H1 (cell line): ENCODE data around the gene IL17RD. TPM values are rescaled to one million over a fixed set of nuclear protein-coding genes. Genes with fewer than 3 reads are reported as not detected.

Experiments
- CTCF ChIA-PET: fragments of 300-600 bp; sonication (Branson Sonifier 250); formaldehyde crosslinking; loops from one replicate; lab custom pipeline; 2021; ENCODE audit not compliant: partially characterized antibody; lab: Charles Lee
- POLR2A ChIA-PET: fragments of 300-600 bp; sonication (Branson Sonifier 250); formaldehyde crosslinking; loops from one replicate; lab custom pipeline; 2021; ENCODE audit warnings: inconsistent platforms; ENCODE audit not compliant: partially characterized antibody; lab: Charles Lee
- DNase-seq, 2 experiments: peaks; one replicate each; pipeline versions ENCODE4 v3.0.0 to v3.0.0-alpha.2; 2010 to 2022; ENCODE audit warnings: low spot score in 2 of 2, low read depth in 1 of 2, mixed read lengths in 1 of 2
- FAIRE-seq: peaks from 2 replicates; lab custom pipeline; 2011; peaks lifted over from hg19 to GRCh38; lab: Jason Lieb, UNC
- H2AFZ ChIP-seq: 2 replicates; pipeline ENCODE4 v1.8.1; 2012; ENCODE audit warnings: low read length, inconsistent platforms
- H2AK5ac ChIP-seq: 2 replicates; pipeline ENCODE4 v1.6.1; 2013; ENCODE audit warnings: low read depth, low read length
- H2BK120ac ChIP-seq: replicated peaks from 2 replicates; pipeline ENCODE3; 2013; ENCODE audit warnings: low read depth, low read length, inconsistent platforms
- H2BK12ac ChIP-seq: 2 replicates; pipeline ENCODE4 v1.6.1; 2013; ENCODE audit warnings: low read depth, low read length
- H2BK15ac ChIP-seq: 2 replicates; pipeline ENCODE4 v1.6.1; 2013; ENCODE audit warnings: low read length
- H2BK20ac ChIP-seq: 2 replicates; pipeline ENCODE4 v1.6.1; 2013; ENCODE audit warnings: low read length
- H2BK5ac ChIP-seq: 2 replicates; pipeline ENCODE4 v1.6.1; 2013; ENCODE audit warnings: low read depth, low read length
- H3K14ac ChIP-seq: 2 replicates; pipeline ENCODE4 v1.6.1; 2013; ENCODE audit warnings: inconsistent platforms; ENCODE audit not compliant: insufficient read length
- H3K18ac ChIP-seq: 2 replicates; pipeline ENCODE4 v1.6.1; 2013; ENCODE audit warnings: low read length; ENCODE audit errors: extremely low read depth
- H3K23ac ChIP-seq: 2 replicates; pipeline ENCODE4 v1.6.1; 2013; ENCODE audit warnings: inconsistent platforms; ENCODE audit not compliant: insufficient read length
- H3K23me2 ChIP-seq: 2 replicates; pipeline ENCODE4 v1.6.1; 2013; ENCODE audit warnings: low read depth, low read length
- H3K27ac ChIP-seq: 2 replicates; pipeline ENCODE4 v1.6.1; 2011; ENCODE audit warnings: low read depth, low read length, inconsistent platforms
- H3K27me3 ChIP-seq, 4 experiments: replicated peaks in 1 of 4; 1 replicate in 1 of 4; 2 replicates in 3 of 4; pipeline versions ENCODE4 v1.6.1 to v1.8.1; 2011 to 2013; ENCODE audit warnings: low read length in 3 of 4, mild to moderate bottlenecking in 3 of 4, inconsistent platforms in 2 of 4, mixed read lengths in 2 of 4, moderate library complexity in 1 of 4; ENCODE audit not compliant: control insufficient read depth in 3 of 4, insufficient read depth in 3 of 4; ENCODE audit errors: extremely low read depth in 1 of 4
- H3K36me3 ChIP-seq, 4 experiments: 2 replicates each; pipeline versions ENCODE4 v1.6.1 to v1.8.1; 2011 to 2013; ENCODE audit warnings: mild to moderate bottlenecking in 4 of 4, low read length in 3 of 4, moderate library complexity in 2 of 4, control low read depth in 1 of 4, inconsistent platforms in 1 of 4; ENCODE audit not compliant: insufficient read depth in 4 of 4, control insufficient read depth in 2 of 4
- H3K4ac ChIP-seq: replicated peaks from 2 replicates; pipeline ENCODE3; 2013; ENCODE audit warnings: low read length, low read depth, mixed read lengths, inconsistent platforms; ENCODE audit not compliant: insufficient read length
- H3K4me1 ChIP-seq, 4 experiments: replicated peaks in 1 of 4; 1 replicate in 1 of 4; 2 replicates in 3 of 4; pipeline versions ENCODE4 v1.6.1 to v1.8.1; 2011 to 2013; ENCODE audit warnings: low read length in 3 of 4, inconsistent platforms in 2 of 4, mixed read lengths in 1 of 4; ENCODE audit not compliant: insufficient read depth in 4 of 4, control insufficient read depth in 3 of 4
- H3K4me2 ChIP-seq, 2 experiments: 2 replicates each; pipeline versions ENCODE4 v1.6.1 to v1.8.1; 2011 to 2013; ENCODE audit warnings: low read depth in 2 of 2, low read length in 2 of 2, control low read depth in 1 of 2, inconsistent platforms in 1 of 2, mild to moderate bottlenecking in 1 of 2; ENCODE audit not compliant: insufficient read depth in 1 of 2
- H3K4me3 ChIP-seq, 4 experiments: fragments of 200-600, 300-600 bp in 1 of 4; sonication (generic), shearing (Covaris generic), sonication (Bioruptor Twin) in 1 of 4; 2 replicates each; pipeline versions ENCODE4 v1.5.1 to v1.8.1; 2011 to 2016; ENCODE audit warnings: low read length in 4 of 4, low read depth in 3 of 4, control low read depth in 2 of 4, inconsistent platforms in 2 of 4, mild to moderate bottlenecking in 2 of 4, mixed read lengths in 1 of 4, moderate library complexity in 1 of 4; ENCODE audit not compliant: insufficient read depth in 2 of 4; ENCODE audit errors: extremely low read depth in 1 of 4
- H3K56ac ChIP-seq: replicated peaks from 2 replicates; pipeline ENCODE3; 2013; ENCODE audit warnings: low read depth, mild to moderate bottlenecking, mixed read lengths, low read length, inconsistent platforms; ENCODE audit not compliant: insufficient read length
- H3K79me1 ChIP-seq: 2 replicates; pipeline ENCODE4 v1.6.1; 2013; ENCODE audit warnings: low read depth, low read length, control low read depth
- H3K79me2 ChIP-seq, 2 experiments: 2 replicates each; pipeline versions ENCODE4 v1.6.1 to v1.8.1; 2012 to 2013; ENCODE audit warnings: low read length in 2 of 2, mild to moderate bottlenecking in 2 of 2, inconsistent platforms in 1 of 2; ENCODE audit not compliant: insufficient read depth in 2 of 2, control insufficient read depth in 1 of 2
- H3K9ac ChIP-seq, 4 experiments: replicated peaks in 1 of 4; 1 replicate in 1 of 4; 2 replicates in 3 of 4; pipeline versions ENCODE4 v1.6.1 to v1.8.1; 2011 to 2013; ENCODE audit warnings: low read depth in 3 of 4, low read length in 3 of 4, control low read depth in 2 of 4, mild to moderate bottlenecking in 2 of 4, moderate library complexity in 2 of 4, inconsistent platforms in 1 of 4; ENCODE audit errors: extremely low read depth in 1 of 4
- H3K9me3 ChIP-seq, 2 experiments: 2 replicates each; pipeline versions ENCODE4 v1.6.1 to v1.8.1; 2012 to 2013; ENCODE audit warnings: mild to moderate bottlenecking in 2 of 2, moderate library complexity in 2 of 2, control low read depth in 1 of 2, inconsistent platforms in 1 of 2, low read depth in 1 of 2, low read length in 1 of 2, mixed read lengths in 1 of 2; ENCODE audit not compliant: insufficient read depth in 2 of 2
- H4K20me1 ChIP-seq, 2 experiments: replicated peaks in 1 of 2; 2 replicates each; pipeline versions ENCODE3 to v1.8.1; 2011 to 2013; ENCODE audit warnings: inconsistent platforms in 2 of 2, low read length in 2 of 2, mild to moderate bottlenecking in 1 of 2; ENCODE audit not compliant: insufficient read depth in 2 of 2, control insufficient read depth in 1 of 2
- H4K5ac ChIP-seq: 2 replicates; pipeline ENCODE4 v1.6.1; 2013; ENCODE audit warnings: low read length, low read depth, mixed read lengths, inconsistent platforms; ENCODE audit not compliant: insufficient read length
- H4K8ac ChIP-seq: 2 replicates; pipeline ENCODE4 v1.8.0; 2013; ENCODE audit warnings: mild to moderate bottlenecking, moderate library complexity, low read length, inconsistent platforms; ENCODE audit not compliant: insufficient read depth; ENCODE audit errors: extremely low read depth
- H4K91ac ChIP-seq: replicated peaks from 2 replicates; pipeline ENCODE3; 2013; ENCODE audit warnings: low read length, mixed read lengths, inconsistent platforms; ENCODE audit not compliant: insufficient read length
- CHD1 ChIP-seq: IDR thresholded peaks from 2 replicates; pipeline ENCODE4 v1.6.1; 2012; ENCODE audit warnings: low read depth, low read length, improper control_type of control experiment
- CREB1 ChIP-seq: IDR thresholded peaks from 2 replicates; pipeline ENCODE4 v1.6.1; 2012; ENCODE audit warnings: inconsistent platforms
- EP300 ChIP-seq, 2 experiments: IDR thresholded peaks; 1 replicate in 1 of 2; 2 replicates in 1 of 2; pipeline ENCODE4 v1.6.1; 2011 to 2012; ENCODE audit warnings: low read depth in 2 of 2, low read length in 2 of 2, mild to moderate bottlenecking in 2 of 2, borderline replicate concordance in 1 of 2, inconsistent platforms in 1 of 2, moderate library complexity in 1 of 2
- JUND ChIP-seq: IDR thresholded peaks from 2 replicates; pipeline ENCODE4 v1.6.1; 2011; ENCODE audit warnings: mild to moderate bottlenecking, improper control_type of control experiment, low read length
- KDM4A ChIP-seq: IDR thresholded peaks from one replicate; pipeline ENCODE4 v1.7.1; 2012; ENCODE audit warnings: low read depth, mild to moderate bottlenecking, moderate library complexity, low read length, inconsistent platforms; ENCODE audit not compliant: severe bottlenecking
- KDM5A ChIP-seq: fragments of 200-600 bp; IDR thresholded peaks from 2 replicates; pipeline ENCODE4 v1.7.1; 2012; ENCODE audit warnings: mild to moderate bottlenecking, low read length, inconsistent platforms, mixed read lengths
- POU5F1 ChIP-seq: IDR thresholded peaks from 2 replicates; pipeline ENCODE4 v1.6.1; 2011; ENCODE audit warnings: low read depth, mild to moderate bottlenecking, low read length, moderate library complexity
- RBBP5 ChIP-seq: IDR thresholded peaks from 2 replicates; pipeline ENCODE4 v1.7.1; 2012; ENCODE audit warnings: low read depth, mild to moderate bottlenecking, inconsistent platforms, low read length, moderate library complexity, borderline replicate concordance
- RXRA ChIP-seq: IDR thresholded peaks from 2 replicates; pipeline ENCODE4 v1.6.1; 2011; ENCODE audit warnings: low read depth, mild to moderate bottlenecking, low read length, moderate library complexity; ENCODE audit not compliant: insufficient read depth
- SIRT6 ChIP-seq: IDR thresholded peaks from one replicate; pipeline ENCODE4 v1.7.1; 2012; ENCODE audit warnings: low read length, inconsistent platforms
- SP1 ChIP-seq: IDR thresholded peaks from 2 replicates; pipeline ENCODE4 v1.6.1; 2011; ENCODE audit warnings: low read depth, low read length
- TAF7 ChIP-seq: optimal IDR thresholded peaks from 2 replicates; pipeline ENCODE3; 2011; ENCODE audit warnings: low read depth, mild to moderate bottlenecking, inconsistent platforms, low read length, moderate library complexity, borderline replicate concordance
- YY1 ChIP-seq: IDR thresholded peaks from 2 replicates; pipeline ENCODE4 v1.6.1; 2011; ENCODE audit warnings: low read depth, mild to moderate bottlenecking, low read length
- WGBS, 2 experiments: shearing (Covaris generic) in 1 of 2; methylation state at CpG; one replicate each; pipeline versions ENCODE4 v1.1.6 to v1.1.7; 2013 to 2015; ENCODE audit warnings: low lambda C conversion rate in 2 of 2, mixed read lengths in 2 of 2, inconsistent platforms in 1 of 2, low coverage in 1 of 2, missing lambda C conversion rate in 1 of 2; ENCODE audit not compliant: insufficient replicate concordance in 2 of 2, insufficient coverage in 1 of 2, insufficient read length in 1 of 2; ENCODE audit errors: extremely low coverage in 1 of 2, missing lambda C conversion rate in 1 of 2; 5-methylcytosine and 5-hydroxymethylcytosine counted together
- polyA plus RNA-seq, 7 experiments: library from polyadenylated mRNA; depleted of rRNA in 3 of 7; stranded (reverse) in 5 of 7; unstranded in 2 of 7; fragments of >200 nt in 5 of 7; fragments of 200-250 nt in 2 of 7; gene quantifications; 1 replicate in 5 of 7; 2 replicates in 1 of 7; 4 replicates in 1 of 7; pipeline versions ENCODE4 v1.2.1 to v1.2.3, GENCODE V29; 2011 to 2013; ENCODE audit warnings: missing spikeins in 2 of 7, mixed read lengths in 2 of 7
- total RNA-seq: library from RNA; stranded (reverse); fragmentation: NEBNext Ultra II Directional; extraction: Animal tissue kit (Norgen Biotek cat#: 25700); gene quantifications from 2 replicates; pipeline ENCODE4 v1.2.1, GENCODE V29; 2021

Gene IL17RD
- total and polyA plus RNA-seq, 2 of the 8 experiments (the other 6 are each of a cell fraction or from before 2014, with no cell fraction given), result 10.9 to 48.9 TPM

GRCh38 chr3:57052662-57053061 is 112.5 kb downstream of the IL17RD start:
- Histone ChIP-seq H2BK120ac (no peak overlapping the region), H3K4me1 (no peaks in the 10 kb centered on the region; a peak in 1 of 7 replicates), H3K23ac (no peak overlapping the region), H3K27ac (no peak overlapping the region), H2AFZ (no peak overlapping the region), H3K14ac (no peak overlapping the region), H3K56ac (no peak overlapping the region), H2AK5ac (no peak overlapping the region), H2BK12ac (no peak overlapping the region), H4K8ac (no peak overlapping the region), H2BK5ac (no peak overlapping the region; the same call in none of the 2 replicates), H2BK20ac (no peak overlapping the region), H3K36me3 (no peaks in the 10 kb centered on the region), H3K79me2 (no peaks in the 10 kb centered on the region), H3K4ac (no peak overlapping the region), H4K5ac (no peak overlapping the region), H2BK15ac (no peak overlapping the region), H3K4me3 (no peak overlapping the region), H3K4me2 (no peak overlapping the region), H3K23me2 (no peaks in the 10 kb centered on the region), H3K27me3 (no peaks in the 10 kb centered on the region), H3K79me1 (no peaks in the 10 kb centered on the region), H3K9me3 (no peaks in the 10 kb centered on the region), H4K20me1 (peaks cover 0 to 1% of the 10 kb centered on the region in 2 experiments), H4K91ac (no peak overlapping the region), H3K9ac (no peak overlapping the region), H3K18ac (no peak overlapping the region)
- WGBS, 2 experiments, result 94% methylated on average over 5 of the region's 5 CpGs; no CpG with 5 or more reads in 1 of the 2 experiments
- DNase-seq, result no peak
- ChIA-PET CTCF (interaction anchor here (0.5 kb wide), 1 partner anchor 18 kb away, joined by 3 read pairs; no protein-coding TSS in a partner anchor), POLR2A (interaction anchor here (1.1 kb wide), 1 partner anchor 12 kb away, joined by 3 read pairs; no protein-coding TSS in a partner anchor)
- FAIRE-seq, result no peak
- no peak for TF ChIP-seq RBBP5
- no peak for TF ChIP-seq TAF7
- TF ChIP-seq EP300 (IDR thresholded peaks at IDR 0.05; ENCODE audit: borderline replicate concordance in 1 of 2, low read depth in 2 of 2, low read length in 2 of 2), result no peak
- no peak for TF ChIP-seq KDM5A
- TF ChIP-seq JUND, result no peak
- no peak for TF ChIP-seq CHD1
- no peak for TF ChIP-seq KDM4A
- no peak for TF ChIP-seq RXRA
- no peak for TF ChIP-seq CREB1
- no peak for TF ChIP-seq SIRT6
- no peak for TF ChIP-seq SP1
- TF ChIP-seq YY1, result no peak
- no peak for TF ChIP-seq POU5F1
